KMS-11 (cell line): ENCODE data around the gene EFCC1.
A peak's percentile ranks its signal among the peaks of the same experiment; 100 is the strongest.

Experiments
- H2AFZ ChIP-seq: fragments of 200-600 bp; sonication (generic); 2 replicates; pipeline ENCODE4 v1.6.1; 2016; ENCODE audit warnings: antibody characterized with exemption, mixed run types, low read depth
- H3K27ac ChIP-seq: fragments of 200-600 bp; sonication (generic); 2 replicates; pipeline ENCODE4 v1.6.1; 2016; ENCODE audit warnings: mild to moderate bottlenecking, mixed run types
- H3K27me3 ChIP-seq: fragments of 200-600 bp; sonication (generic); 2 replicates; pipeline ENCODE4 v1.6.1; 2017; ENCODE audit warnings: mild to moderate bottlenecking, low read depth, mixed run types, moderate library complexity; ENCODE audit not compliant: insufficient read depth
- H3K36me3 ChIP-seq: fragments of 200-600 bp; sonication (generic); 2 replicates; pipeline ENCODE4 v1.6.1; 2017; ENCODE audit warnings: mild to moderate bottlenecking, mixed run types; ENCODE audit not compliant: insufficient read depth
- H3K4me1 ChIP-seq: fragments of 200-600 bp; sonication (generic); 2 replicates; pipeline ENCODE4 v1.6.1; 2016; ENCODE audit warnings: mild to moderate bottlenecking, low read depth, mixed run types; ENCODE audit not compliant: poor library complexity, severe bottlenecking
- H3K4me2 ChIP-seq: fragments of 200-600 bp; sonication (generic); 2 replicates; pipeline ENCODE4 v1.7.0; 2016; ENCODE audit warnings: mild to moderate bottlenecking, mixed run types
- H3K4me3 ChIP-seq: fragments of 200-600 bp; sonication (generic); IDR thresholded peaks from 2 replicates; pipeline ENCODE4 v1.6.1; 2017; ENCODE audit warnings: low read depth, low read length, mixed read lengths; ENCODE audit not compliant: insufficient read depth
- H3K79me2 ChIP-seq: fragments of 200-600 bp; sonication (generic); 2 replicates; pipeline ENCODE4 v1.6.1; 2016; ENCODE audit warnings: low read depth, mixed run types; ENCODE audit not compliant: insufficient read depth
- H3K9ac ChIP-seq: fragments of 200-600 bp; sonication (generic); 2 replicates; pipeline ENCODE4 v1.6.1; 2016; ENCODE audit warnings: mild to moderate bottlenecking, mixed run types
- H4K20me1 ChIP-seq: fragments of 200-600 bp; sonication (generic); 2 replicates; pipeline ENCODE4 v1.6.1; 2016; ENCODE audit warnings: mild to moderate bottlenecking, mixed run types; ENCODE audit not compliant: insufficient read depth
- CTCF ChIP-seq: fragments of 200-600 bp; sonication (generic); conservative IDR thresholded peaks from 2 replicates; pipeline ENCODE4 v1.6.1; 2017; ENCODE audit warnings: low read depth, mild to moderate bottlenecking, antibody characterized with exemption, low read length, moderate library complexity, mixed read lengths

EFCC1 gene

GRCh38 chr3:129023008-129023358, 21.9 kb downstream of the EFCC1 start:
- TF ChIP-seq CTCF: no peak
- H3K4me2 ChIP-seq: no peak overlapping the region
- H3K27me3 ChIP-seq: no peaks in the 10 kb centered on the region
- no peaks in the 10 kb centered on the region for H3K36me3 ChIP-seq
- H3K27ac ChIP-seq: no peak overlapping the region
- H4K20me1 ChIP-seq: no peaks in the 10 kb centered on the region
- no peak overlapping the region for H3K9ac ChIP-seq
- H3K79me2 ChIP-seq: no peaks in the 10 kb centered on the region
- no peak overlapping the region for H2AFZ ChIP-seq
- peaks cover 6% of the 10 kb centered on the region for H3K4me1 ChIP-seq
- no peak overlapping the region for H3K4me3 ChIP-seq

GRCh38 chr3:129023909-129024308, 22.8 kb downstream of the EFCC1 start:
- H3K27ac ChIP-seq: no peak overlapping the region
- H3K4me3 ChIP-seq: no peak overlapping the region
- TF ChIP-seq CTCF: peak; percentile 26; the same call in 1 of the 2 replicates
- no peaks in the 10 kb centered on the region for H3K79me2 ChIP-seq
- H3K4me1 ChIP-seq: peaks cover 6% of the 10 kb centered on the region
- no peak overlapping the region for H3K4me2 ChIP-seq
- no peak overlapping the region for H3K9ac ChIP-seq
- no peak overlapping the region for H2AFZ ChIP-seq
- H3K36me3 ChIP-seq: no peaks in the 10 kb centered on the region
- H3K27me3 ChIP-seq: no peaks in the 10 kb centered on the region
- H4K20me1 ChIP-seq: no peaks in the 10 kb centered on the region

GRCh38 chr3:129025108-129025507, 24.0 kb downstream of the EFCC1 start:
- no peaks in the 10 kb centered on the region for H3K36me3 ChIP-seq
- H3K79me2 ChIP-seq: no peaks in the 10 kb centered on the region
- H3K4me1 ChIP-seq: peaks cover 6% of the 10 kb centered on the region
- no peak overlapping the region for H2AFZ ChIP-seq
- H3K4me3 ChIP-seq: no peak overlapping the region
- no peak overlapping the region for H3K4me2 ChIP-seq
- H4K20me1 ChIP-seq: no peaks in the 10 kb centered on the region
- no peak for TF ChIP-seq CTCF
- H3K27me3 ChIP-seq: no peaks in the 10 kb centered on the region
- H3K9ac ChIP-seq: no peak overlapping the region
- no peak overlapping the region for H3K27ac ChIP-seq

GRCh38 chr3:129025691-129026435, 24.8 kb downstream of the EFCC1 start:
- Histone ChIP-seq H3K4me1 (peaks cover 6% of the 10 kb centered on the region), H3K4me2 (peak overlapping the region; percentile 66; the same call in 1 of the 2 replicates), H3K27ac (no peak overlapping the region), H3K36me3 (no peaks in the 10 kb centered on the region), H4K20me1 (no peaks in the 10 kb centered on the region), H3K27me3 (no peaks in the 10 kb centered on the region), H3K9ac (no peak overlapping the region), H3K4me3 (no peak overlapping the region), H2AFZ (peak overlapping the region; percentile 95; the same call in 1 of the 2 replicates), H3K79me2 (no peaks in the 10 kb centered on the region)
- no peak for TF ChIP-seq CTCF
